Measurements from ENCODE around the gene PPP3CB. TPM values are rescaled to one million over a fixed set of nuclear protein-coding genes. Genes with fewer than 3 reads are reported as not detected.

The PPP3CB gene
- total RNA-seq, 1 donor from 2014 or later: 65.5 TPM

- Mint-ChIP-seq H3K27me3 (ENCODE audit: unreplicated experiment) (no peaks in the 10 kb centered on the region), H3K27ac (ENCODE audit: unreplicated experiment) (peak overlapping the region; percentile 17), H3K4me1 (ENCODE audit: unreplicated experiment) (no peaks in the 10 kb centered on the region), H3K4me3 (ENCODE audit: unreplicated experiment) (no peak overlapping the region), H3K9me3 (ENCODE audit: unreplicated experiment) (no peaks in the 10 kb centered on the region), H3K36me3 (ENCODE audit: unreplicated experiment) (peaks cover 50% of the 10 kb centered on the region)
- no peak for TF ChIP-seq CTCF (IDR thresholded peaks at IDR 0.05)
- no peak for DNase-seq (ENCODE audit: extremely low spot score, unreplicated experiment)
Measured at GRCh38 chr10:73469579-73469978, 26.2 kb downstream of the PPP3CB start.

GRCh38 chr10:73467206-73467605, 28.6 kb downstream of the PPP3CB start:
- peak overlapping the region; percentile 34 for H3K27ac Mint-ChIP-seq (ENCODE audit: unreplicated experiment)
- no peak overlapping the region for H3K4me3 Mint-ChIP-seq (ENCODE audit: unreplicated experiment)
- H3K36me3 Mint-ChIP-seq (ENCODE audit: unreplicated experiment): peaks cover 54% of the 10 kb centered on the region
- H3K9me3 Mint-ChIP-seq (ENCODE audit: unreplicated experiment): no peaks in the 10 kb centered on the region
- TF ChIP-seq CTCF (IDR thresholded peaks at IDR 0.05): no peak
- no peaks in the 10 kb centered on the region for H3K27me3 Mint-ChIP-seq (ENCODE audit: unreplicated experiment)
- no peak for DNase-seq (ENCODE audit: extremely low spot score, unreplicated experiment)
- H3K4me1 Mint-ChIP-seq (ENCODE audit: unreplicated experiment): no peaks in the 10 kb centered on the region

GRCh38 chr10:73465978-73466726, 29.7 kb downstream of the PPP3CB start:
- TF ChIP-seq CTCF (IDR thresholded peaks at IDR 0.05): no peak
- no peak overlapping the region for H3K27ac Mint-ChIP-seq (ENCODE audit: unreplicated experiment)
- H3K4me3 Mint-ChIP-seq (ENCODE audit: unreplicated experiment): no peak overlapping the region
- DNase-seq (ENCODE audit: extremely low spot score, unreplicated experiment): no peak
- H3K36me3 Mint-ChIP-seq (ENCODE audit: unreplicated experiment): peaks cover 47% of the 10 kb centered on the region
- no peaks in the 10 kb centered on the region for H3K9me3 Mint-ChIP-seq (ENCODE audit: unreplicated experiment)
- H3K4me1 Mint-ChIP-seq (ENCODE audit: unreplicated experiment): no peaks in the 10 kb centered on the region
- H3K27me3 Mint-ChIP-seq (ENCODE audit: unreplicated experiment): no peaks in the 10 kb centered on the region

- no peaks in the 10 kb centered on the region for H3K9me3 Mint-ChIP-seq (ENCODE audit: unreplicated experiment)
- H3K27me3 Mint-ChIP-seq (ENCODE audit: unreplicated experiment): no peaks in the 10 kb centered on the region
- DNase-seq (ENCODE audit: extremely low spot score, unreplicated experiment): no peak
- H3K4me3 Mint-ChIP-seq (ENCODE audit: unreplicated experiment): no peak overlapping the region
- H3K36me3 Mint-ChIP-seq (ENCODE audit: unreplicated experiment): peaks cover 27% of the 10 kb centered on the region
- peaks cover 5% of the 10 kb centered on the region for H3K4me1 Mint-ChIP-seq (ENCODE audit: unreplicated experiment)
- no peak for TF ChIP-seq CTCF (IDR thresholded peaks at IDR 0.05)
- no peak overlapping the region for H3K27ac Mint-ChIP-seq (ENCODE audit: unreplicated experiment)
Measured at GRCh38 chr10:73460897-73461296, 34.9 kb downstream of the PPP3CB start.

- H3K36me3 Mint-ChIP-seq (ENCODE audit: unreplicated experiment): peaks cover 21% of the 10 kb centered on the region
- peaks cover 5% of the 10 kb centered on the region for H3K4me1 Mint-ChIP-seq (ENCODE audit: unreplicated experiment)
- no peaks in the 10 kb centered on the region for H3K9me3 Mint-ChIP-seq (ENCODE audit: unreplicated experiment)
- no peak for DNase-seq (ENCODE audit: extremely low spot score, unreplicated experiment)
- peak overlapping the region; percentile 20 for H3K27ac Mint-ChIP-seq (ENCODE audit: unreplicated experiment)
- H3K4me3 Mint-ChIP-seq (ENCODE audit: unreplicated experiment): no peak overlapping the region
- no peaks in the 10 kb centered on the region for H3K27me3 Mint-ChIP-seq (ENCODE audit: unreplicated experiment)
- no peak for TF ChIP-seq CTCF (IDR thresholded peaks at IDR 0.05)
Measured at GRCh38 chr10:73459683-73460314, 36.0 kb downstream of the PPP3CB start.

Data from osteocyte (in vitro differentiated cells).